NCI-H82 treated with DMSO at 0.1 percent for 48 hours (cell line): ENCODE results near the gene MED16.

ENCODE experiments used
- DNase-seq: peaks from one replicate; lab custom pipeline; 2025; ENCODE audit not compliant: unreplicated experiment; lab: John Stamatoyannopoulos, UW

MED16 gene, protein sequence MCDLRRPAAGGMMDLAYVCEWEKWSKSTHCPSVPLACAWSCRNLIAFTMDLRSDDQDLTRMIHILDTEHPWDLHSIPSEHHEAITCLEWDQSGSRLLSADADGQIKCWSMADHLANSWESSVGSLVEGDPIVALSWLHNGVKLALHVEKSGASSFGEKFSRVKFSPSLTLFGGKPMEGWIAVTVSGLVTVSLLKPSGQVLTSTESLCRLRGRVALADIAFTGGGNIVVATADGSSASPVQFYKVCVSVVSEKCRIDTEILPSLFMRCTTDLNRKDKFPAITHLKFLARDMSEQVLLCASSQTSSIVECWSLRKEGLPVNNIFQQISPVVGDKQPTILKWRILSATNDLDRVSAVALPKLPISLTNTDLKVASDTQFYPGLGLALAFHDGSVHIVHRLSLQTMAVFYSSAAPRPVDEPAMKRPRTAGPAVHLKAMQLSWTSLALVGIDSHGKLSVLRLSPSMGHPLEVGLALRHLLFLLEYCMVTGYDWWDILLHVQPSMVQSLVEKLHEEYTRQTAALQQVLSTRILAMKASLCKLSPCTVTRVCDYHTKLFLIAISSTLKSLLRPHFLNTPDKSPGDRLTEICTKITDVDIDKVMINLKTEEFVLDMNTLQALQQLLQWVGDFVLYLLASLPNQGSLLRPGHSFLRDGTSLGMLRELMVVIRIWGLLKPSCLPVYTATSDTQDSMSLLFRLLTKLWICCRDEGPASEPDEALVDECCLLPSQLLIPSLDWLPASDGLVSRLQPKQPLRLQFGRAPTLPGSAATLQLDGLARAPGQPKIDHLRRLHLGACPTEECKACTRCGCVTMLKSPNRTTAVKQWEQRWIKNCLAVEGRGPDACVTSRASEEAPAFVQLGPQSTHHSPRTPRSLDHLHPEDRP

GRCh38 chr19:892894-893689, at the start of gene MED16, which contains the start of gene RNU6-9:
Gene MED16, minus strand, starts transcription at chr19:893187. Its CDS starts 2,056 bp downstream, at chr19:891131.
Gene RNU6-9, plus strand, starts transcription at chr19:893484.
- peak; percentile 65 for DNase-seq

- DNase-seq = no peak
These were observed 49.2 kb upstream of the MED16 start for GRCh38 chr19:942133-942645.

GRCh38 chr19:941292-942132, 48.5 kb upstream of the MED16 start:
- no peak for DNase-seq

- no peak for DNase-seq
These were observed 47.8 kb upstream of the MED16 start for GRCh38 chr19:940591-941291.

GRCh38 chr19:939922-940321, 46.9 kb upstream of the MED16 start:
- no peak for DNase-seq

DNA sequence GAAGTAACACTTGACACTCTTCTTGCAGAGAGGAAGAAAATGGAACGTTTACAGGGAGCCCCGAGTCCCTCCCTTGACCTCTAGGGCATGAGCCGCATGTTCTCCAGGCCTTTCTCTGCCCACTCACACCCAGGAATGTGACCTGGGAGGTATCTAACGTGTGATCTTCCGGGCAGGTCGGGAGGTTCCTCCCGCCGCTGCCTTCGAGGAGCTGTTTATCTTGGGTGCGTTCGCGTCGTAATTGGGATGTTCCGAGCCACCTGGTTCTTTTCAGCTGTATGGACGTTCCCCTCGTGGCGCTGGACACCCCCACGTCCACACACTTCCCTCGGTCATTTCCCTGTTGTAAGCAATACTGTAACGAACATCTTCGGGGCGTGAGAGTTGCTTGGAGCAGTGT, 46.5 kb upstream of the MED16 start:
- no peak for DNase-seq

- DNase-seq = no peak
These were observed 45.4 kb upstream of the MED16 start for GRCh38 chr19:938233-938923.

- DNase-seq = no peak
These were observed 44.3 kb upstream of the MED16 start for GRCh38 chr19:937259-937694.

GRCh38 chr19:936175-936546, 43.2 kb upstream of the MED16 start:
- no peak for DNase-seq

- no peak for DNase-seq
These were observed 42.0 kb upstream of the MED16 start for GRCh38 chr19:934865-935479.

GRCh38 chr19:934197-934840, 41.3 kb upstream of the MED16 start:
- no peak for DNase-seq

DNA sequence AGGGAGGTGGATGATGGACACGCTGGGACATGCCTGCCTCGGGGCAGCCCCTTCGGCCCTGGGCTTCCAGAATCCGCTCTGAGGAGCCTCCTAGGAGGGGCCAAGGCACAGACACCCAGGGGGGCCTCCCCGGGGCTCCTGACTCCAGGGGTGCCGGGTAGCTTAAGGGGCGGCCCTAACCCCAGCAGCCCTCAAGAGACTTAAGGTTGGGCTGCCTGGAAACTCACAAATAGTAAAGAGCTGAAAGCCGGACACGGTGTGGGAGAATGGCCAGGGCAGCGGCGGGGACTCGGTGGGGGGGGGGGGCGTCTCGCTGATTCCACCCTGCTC, 40.5 kb upstream of the MED16 start:
- no peak for DNase-seq

GRCh38 chr19:932648-933552, 39.9 kb upstream of the MED16 start:
- DNase-seq = no peak

GRCh38 chr19:931860-932647, 39.1 kb upstream of the MED16 start:
- no peak for DNase-seq

GRCh38 chr19:929891-930258, 36.9 kb upstream of the MED16 start:
- no peak for DNase-seq

DNA sequence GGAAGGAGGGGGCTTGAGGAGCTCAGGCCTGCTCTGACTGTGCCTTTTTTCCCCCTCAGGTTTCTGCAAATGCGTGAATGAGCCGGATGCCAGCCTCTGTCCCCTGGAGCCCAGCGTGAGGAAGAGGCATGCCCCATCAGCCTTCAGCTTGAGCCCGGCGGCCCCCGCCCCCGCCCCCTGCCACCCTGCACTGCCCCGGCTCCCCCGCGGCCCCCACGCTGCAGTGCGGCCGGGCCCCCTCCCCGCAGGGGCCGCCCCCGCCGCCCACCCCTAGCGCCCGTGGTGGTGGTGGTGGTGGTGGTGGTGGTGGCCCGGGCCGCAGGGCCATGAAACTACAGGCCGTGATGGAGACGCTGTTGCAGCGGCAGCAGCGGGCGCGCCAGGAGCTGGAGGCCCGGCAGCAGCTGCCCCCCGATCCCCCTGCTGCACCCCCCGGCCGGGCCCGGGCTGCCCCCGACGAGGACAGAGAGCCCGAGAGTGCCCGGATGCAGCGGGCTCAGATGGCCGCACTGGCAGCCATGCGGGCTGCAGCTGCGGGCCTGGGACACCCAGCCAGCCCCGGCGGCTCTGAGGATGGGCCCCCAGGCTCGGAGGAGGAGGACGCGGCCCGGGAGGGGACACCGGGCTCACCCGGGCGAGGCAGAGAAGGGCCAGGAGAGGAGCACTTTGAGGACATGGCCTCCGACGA, 36.4 kb upstream of the MED16 start:
- no peak for DNase-seq
